HepG2 (cell line): Measurements from ENCODE around the gene PCBP1. TPM values are rescaled to one million over a fixed set of nuclear protein-coding genes. Genes with fewer than 3 reads are reported as not detected.

ENCODE experiments used
- E2F1 ChIP-seq: sonication (generic); formaldehyde crosslinking; IDR thresholded peaks from 2 replicates; pipeline ENCODE4 v1.5.0; 2020; ENCODE audit warnings: missing genetic modification reagents
- MAFK ChIP-seq, 2 experiments: IDR thresholded peaks in 1 of 2; conservative IDR thresholded peaks in 1 of 2; 2 replicates each; pipeline ENCODE4 v1.6.1; 2011; ENCODE audit warnings: improper control_type of control experiment in 2 of 2, low read length in 2 of 2
- MTA1 ChIP-seq: sonication (generic); formaldehyde crosslinking; IDR thresholded peaks from 2 replicates; pipeline ENCODE4 v1.4.0; 2020; ENCODE audit warnings: missing genetic modification reagents, mild to moderate bottlenecking, borderline replicate concordance
- MYC ChIP-seq: sonication (generic); formaldehyde crosslinking; IDR thresholded peaks from 2 replicates; pipeline ENCODE4 v1.9.0; 2021; ENCODE audit warnings: missing genetic modification reagents, borderline replicate concordance
- PREB ChIP-seq: sonication (generic); formaldehyde crosslinking; IDR thresholded peaks from 2 replicates; pipeline ENCODE4 v1.4.0; 2020; ENCODE audit warnings: missing genetic modification reagents
- RBM22 ChIP-seq: fragments of 200-400 bp; formaldehyde crosslinking; optimal IDR thresholded peaks from 2 replicates; pipeline ENCODE3; 2017; ENCODE audit warnings: mild to moderate bottlenecking, low read length, moderate library complexity
- SIX1 ChIP-seq: sonication (generic); formaldehyde crosslinking; IDR thresholded peaks from 2 replicates; pipeline ENCODE4 v1.4.0; 2020; ENCODE audit warnings: missing genetic modification reagents, borderline replicate concordance
- SNAPC2 ChIP-seq: sonication (generic); formaldehyde crosslinking; IDR thresholded peaks from 2 replicates; pipeline ENCODE4 v1.8.1; 2022; ENCODE audit warnings: mild to moderate bottlenecking, missing genetic modification reagents
- ZBTB1 ChIP-seq: sonication (generic); formaldehyde crosslinking; IDR thresholded peaks from 2 replicates; pipeline ENCODE4 v1.4.0; 2020; ENCODE audit warnings: missing genetic modification reagents, borderline replicate concordance
- ZBTB14 ChIP-seq: sonication (generic); formaldehyde crosslinking; IDR thresholded peaks from 2 replicates; pipeline ENCODE4 v1.4.0; 2020; ENCODE audit warnings: missing genetic modification reagents
- ZBTB46 ChIP-seq: sonication (generic); formaldehyde crosslinking; IDR thresholded peaks from 2 replicates; pipeline ENCODE4 v1.4.0; 2020; ENCODE audit warnings: mild to moderate bottlenecking, missing genetic modification reagents, borderline replicate concordance
- ZFX ChIP-seq: sonication (generic); formaldehyde crosslinking; IDR thresholded peaks from 2 replicates; pipeline ENCODE4 v1.4.0; 2020; ENCODE audit warnings: mild to moderate bottlenecking, low read depth, missing genetic modification reagents, moderate library complexity
- ZNF101 ChIP-seq: sonication (generic); formaldehyde crosslinking; IDR thresholded peaks from 2 replicates; pipeline ENCODE4 v1.4.0; 2020; ENCODE audit warnings: mild to moderate bottlenecking, low read depth, missing genetic modification reagents, borderline replicate concordance
- ZNF235 ChIP-seq: sonication (generic); formaldehyde crosslinking; IDR thresholded peaks from 2 replicates; pipeline ENCODE4 v1.8.1; 2023; ENCODE audit warnings: mild to moderate bottlenecking, missing genetic modification reagents, borderline replicate concordance
- ZNF281 ChIP-seq: sonication (generic); formaldehyde crosslinking; IDR thresholded peaks from 2 replicates; pipeline ENCODE4 v1.4.0; 2020; ENCODE audit warnings: missing genetic modification reagents, borderline replicate concordance
- ZNF547 ChIP-seq: sonication (generic); formaldehyde crosslinking; IDR thresholded peaks from 2 replicates; pipeline ENCODE4 v1.5.1; 2020; ENCODE audit warnings: mild to moderate bottlenecking, missing genetic modification reagents
- ZNF576 ChIP-seq: sonication (generic); formaldehyde crosslinking; IDR thresholded peaks from 2 replicates; pipeline ENCODE4 v1.4.0; 2020; ENCODE audit warnings: mild to moderate bottlenecking, missing genetic modification reagents
- ZNF597 ChIP-seq: sonication (generic); formaldehyde crosslinking; IDR thresholded peaks from 2 replicates; pipeline ENCODE4 v1.5.0; 2020; ENCODE audit warnings: missing genetic modification reagents
- ZNF740 ChIP-seq: sonication (generic); formaldehyde crosslinking; IDR thresholded peaks from 2 replicates; pipeline ENCODE4 v1.4.0; 2020; ENCODE audit warnings: missing genetic modification reagents
- ZNF782 ChIP-seq: sonication (generic); formaldehyde crosslinking; IDR thresholded peaks from 2 replicates; pipeline ENCODE4 v1.4.0; 2020; ENCODE audit warnings: missing genetic modification reagents, mild to moderate bottlenecking, borderline replicate concordance
- polyA plus RNA-seq, 8 experiments: library from polyadenylated mRNA; depleted of rRNA in 3 of 8; stranded (reverse) in 7 of 8; unstranded in 1 of 8; fragments of >200 nt; fragmentation: Illumina TruSeq in 4 of 8; extraction: Trizol in 4 of 8; gene quantifications; 2 replicates each; pipeline versions ENCODE4 v1.2.1 to v1.2.3, GENCODE V29; 2011 to 2016; ENCODE audit warnings: low read depth in 4 of 8, missing spikeins in 1 of 8, mixed read lengths in 1 of 8; ENCODE audit not compliant: insufficient read depth in 1 of 8
- total RNA-seq, 5 experiments: library from RNA; depleted of rRNA; stranded (reverse); fragments of >200 nt; fragmentation: Illumina TruSeq; extraction: Trizol; gene quantifications; 2 replicates each; pipeline ENCODE4 v1.2.3, GENCODE V29; 2016; ENCODE audit warnings: low read depth in 1 of 5

Gene PCBP1
- total and polyA plus RNA-seq, 2 of the 13 experiments (the other 11 are each of a cell fraction or from before 2014, with no cell fraction given): 32.0 to 137 TPM

GRCh38 chr2:70069049-70069448 is 18.2 kb upstream of the PCBP1 start (continued):
- TF ChIP-seq ZNF740 (CRISPR knock-in tag) (no peak), RBM22 (no peak), SNAPC2 (peak; percentile 41; the same call in 1 of the 2 replicates), ZNF576 (no peak), ZNF597 (CRISPR knock-in tag) (no peak), MTA1 (no peak), ZNF547 (no peak), ZBTB14 (CRISPR knock-in tag) (no peak), ZBTB46 (CRISPR knock-in tag) (no peak), MAFK (conservative IDR thresholded peaks at IDR 0.05 in 1 of 2, IDR thresholded peaks at IDR 0.05 in 1 of 2; ENCODE audit: low read length in 2 of 2) (no peak), PREB (CRISPR knock-in tag) (no peak), E2F1 (CRISPR knock-in tag) (no peak), SIX1 (peak; percentile 95), ZNF281 (no peak), ZNF101 (CRISPR knock-in tag) (no peak), ZFX (CRISPR knock-in tag) (no peak), ZNF782 (CRISPR knock-in tag) (no peak), ZNF235 (no peak), MYC (CRISPR knock-in tag) (no peak), ZBTB1 (CRISPR knock-in tag) (no peak)
